Cardiac muscle cell (in vitro differentiated cells and primary cell): ENCODE measurements around the gene MAMDC2. TPM values are rescaled to one million over a fixed set of nuclear protein-coding genes. Genes with fewer than 3 reads are reported as not detected.

ENCODE experiments used
- DNase-seq, 2 donors: peaks; one replicate each; pipeline versions ENCODE4 v3.0.0 to v3.0.0-alpha.2; 2010 to 2017; ENCODE audit warnings: low read depth in 1 of 2, low spot score in 1 of 2
- H3K27ac ChIP-seq: fragments of 200-600 bp; sonication (generic); 2 replicates; pipeline ENCODE4 v1.5.1; 2016
- H3K27me3 ChIP-seq: fragments of 200-600 bp; sonication (generic); 2 replicates; pipeline ENCODE4 v1.6.0; 2016; ENCODE audit warnings: control low read depth
- H3K36me3 ChIP-seq: fragments of 200-600 bp; sonication (generic); 2 replicates; pipeline ENCODE4 v1.5.1; 2016; ENCODE audit warnings: control low read depth
- H3K4me1 ChIP-seq: fragments of 200-600 bp; sonication (generic); 2 replicates; pipeline ENCODE4 v1.8.1; 2017; ENCODE audit warnings: low read depth, mild to moderate bottlenecking, mixed run types
- H3K4me3 ChIP-seq: fragments of 200-600 bp; sonication (generic); 2 replicates; pipeline ENCODE4 v1.5.1; 2016; ENCODE audit warnings: mild to moderate bottlenecking
- H3K9me3 ChIP-seq: fragments of 200-600 bp; sonication (generic); 2 replicates; pipeline ENCODE4 v1.5.1; 2017; ENCODE audit warnings: low read depth, mild to moderate bottlenecking, control low read depth
- CTCF ChIP-seq: IDR thresholded peaks from 2 replicates; pipeline ENCODE4 v1.5.1; 2012; ENCODE audit warnings: low read depth, mild to moderate bottlenecking, low read length
- polyA plus RNA-seq: library from polyadenylated mRNA; unstranded; fragments of >200 nt; fragmentation: Nextera tagmentation; extraction: Ambion mirVana; gene quantifications from 2 replicates; pipeline ENCODE4 v1.2.1, GENCODE V29; 2016
- total RNA-seq: library from RNA; depleted of rRNA; stranded (reverse); fragments of >200 nt; gene quantifications from 2 replicates; pipeline ENCODE4 v1.2.3, GENCODE V29; 2016

The MAMDC2 gene
- total and polyA plus RNA-seq, 2 experiments from 2014 or later = 0.54 to 1.1 TPM

- Histone ChIP-seq H3K4me1 (peaks cover 12% of the 10 kb centered on the region), H3K9me3 (no peaks in the 10 kb centered on the region), H3K4me3 (no peak overlapping the region), H3K36me3 (peaks cover 19% of the 10 kb centered on the region), H3K27ac (no peak overlapping the region), H3K27me3 (no peaks in the 10 kb centered on the region)
- TF ChIP-seq CTCF = no peak
- DNase-seq = no peak
Measured at GRCh38 chr9:70262366-70262765, 218.7 kb downstream of the MAMDC2 start.

- no peak for TF ChIP-seq CTCF
Measured at GRCh38 chr9:70262948-70263347, 219.3 kb downstream of the MAMDC2 start.

GRCh38 chr9:70263421-70263820 lies 219.8 kb downstream of the MAMDC2 start:
- TF ChIP-seq CTCF = no peak
- Histone ChIP-seq H3K9me3 (no peaks in the 10 kb centered on the region), H3K36me3 (peaks cover 19% of the 10 kb centered on the region), H3K4me3 (no peak overlapping the region), H3K27me3 (no peaks in the 10 kb centered on the region), H3K27ac (no peak overlapping the region), H3K4me1 (peaks cover 2% of the 10 kb centered on the region)
- DNase-seq = peak in 1 of 2 donors; percentile 24

More at GRCh38 chr9:70262948-70263347, 219.3 kb downstream of the MAMDC2 start:
- DNase-seq = peak in 1 of 2 donors; percentile 33
- H3K4me3 ChIP-seq = no peak overlapping the region
- H3K9me3 ChIP-seq = no peaks in the 10 kb centered on the region
- peaks cover 6% of the 10 kb centered on the region for H3K4me1 ChIP-seq
- no peaks in the 10 kb centered on the region for H3K27me3 ChIP-seq
- no peak overlapping the region for H3K27ac ChIP-seq
- peaks cover 19% of the 10 kb centered on the region for H3K36me3 ChIP-seq

Other genes with a start within 250 kb of the MAMDC2 start
- gene CFAP95, start 223.0 kb upstream of the MAMDC2 start, total RNA-seq = 0.49 TPM in 1 of 2 replicates, not detected in the other
- not detected in 2 replicates for gene CFAP95, start 223.0 kb upstream of the MAMDC2 start, polyA plus RNA-seq
- 8.5 and 15.3 TPM in 2 replicates for gene SMC5, start 215.1 kb downstream of the MAMDC2 start, total RNA-seq
- gene SMC5, start 215.1 kb downstream of the MAMDC2 start, polyA plus RNA-seq = 9.0 and 16.8 TPM in 2 replicates